ENCODE results near the gene ZNF397.
"Not testable (repeated sequence)": the region's sequence is repeated elsewhere in the genome, so short reads cannot be mapped to it uniquely, and the experiment has no call there.

Gene ZNF397

GRCh38 chr18:35240664-35241447 is at the start of gene ZNF397:
TSS of gene ZNF397 (plus strand) at chr18:35241034. CDS start at chr18:35242471, 1,437 bp downstream.
- peak; percentile 75 to 93 (median 87) for DNase-seq

GRCh38 chr18:35191698-35192025 is 49.2 kb upstream of the ZNF397 start:
- no peak for DNase-seq

GRCh38 chr18:35192415-35192814 is 48.4 kb upstream of the ZNF397 start:
- no peak for DNase-seq

- no peak for DNase-seq
Observed at GRCh38 chr18:35193316-35193715, 47.5 kb upstream of the ZNF397 start.

GRCh38 chr18:35197296-35197695 is 43.5 kb upstream of the ZNF397 start:
- DNase-seq = no peak

- no peak for DNase-seq
Observed at GRCh38 chr18:35201256-35201931, 39.4 kb upstream of the ZNF397 start.

GRCh38 chr18:35203067-35203466 is 37.8 kb upstream of the ZNF397 start:
- no peak for DNase-seq

- no peak for DNase-seq
Observed at GRCh38 chr18:35205199-35205712, 35.6 kb upstream of the ZNF397 start.

GRCh38 chr18:35205746-35206458 is 34.9 kb upstream of the ZNF397 start:
- DNase-seq = not testable (repeated sequence)

- no peak for DNase-seq
Observed at GRCh38 chr18:35215026-35215425, 25.8 kb upstream of the ZNF397 start.

GRCh38 chr18:35216611-35217010 is 24.2 kb upstream of the ZNF397 start:
- not testable (repeated sequence) for DNase-seq

- not testable (repeated sequence) for DNase-seq
Observed at GRCh38 chr18:35219331-35219730, 21.5 kb upstream of the ZNF397 start.

GRCh38 chr18:35220424-35220823 is 20.4 kb upstream of the ZNF397 start:
- DNase-seq = no peak

GRCh38 chr18:35223797-35224196 is 17.0 kb upstream of the ZNF397 start:
- DNase-seq = no peak

GRCh38 chr18:35227254-35227653 is 13.6 kb upstream of the ZNF397 start:
- DNase-seq = no peak

- DNase-seq = peak; percentile 26 to 64 (median 52)
Observed at GRCh38 chr18:35231052-35231451, 9.8 kb upstream of the ZNF397 start.

GRCh38 chr18:35236571-35237363 is 4.1 kb upstream of the ZNF397 start:
- no peak for DNase-seq

- DNase-seq = no peak
Observed at GRCh38 chr18:35239314-35239713, 1.5 kb upstream of the ZNF397 start.

GRCh38 chr18:35241448-35241804 is 592 bp downstream of the ZNF397 start:
- DNase-seq = no peak

- DNase-seq = no peak
Observed at GRCh38 chr18:35242426-35242825, 1.6 kb downstream of the ZNF397 start.

- DNase-seq = no peak
Observed at GRCh38 chr18:35244671-35245070, 3.8 kb downstream of the ZNF397 start.

GRCh38 chr18:35245719-35246317 is 5.0 kb downstream of the ZNF397 start:
- no peak for DNase-seq

Data from activated naive CD4-positive, alpha-beta T cell (primary cell).